Mesenchymal stem cell (in vitro differentiated cells and primary cell): ENCODE data around the gene EVX2.

Experiments used
- DNase-seq: peaks from one replicate; pipeline ENCODE4 v3.0.0-alpha.2; 2013
- H2AFZ ChIP-seq: one replicate; pipeline ENCODE4 v1.6.1; 2013; ENCODE audit warnings: low read depth, mild to moderate bottlenecking, control low read depth, inconsistent platforms, low read length, moderate library complexity
- H2AK5ac ChIP-seq: 2 replicates; pipeline ENCODE4 v1.6.1; 2013; ENCODE audit warnings: low read length, moderate library complexity, mild to moderate bottlenecking, inconsistent platforms; ENCODE audit not compliant: severe bottlenecking
- H2BK120ac ChIP-seq: one replicate; pipeline ENCODE4 v1.6.1; 2013; ENCODE audit warnings: low read depth, mild to moderate bottlenecking, inconsistent platforms, low read length, moderate library complexity
- H2BK12ac ChIP-seq, 2 experiments: one replicate each; pipeline ENCODE4 v1.6.1; 2013; ENCODE audit warnings: inconsistent platforms in 2 of 2, low read length in 2 of 2, mild to moderate bottlenecking in 2 of 2, moderate library complexity in 2 of 2, control low read depth in 1 of 2
- H2BK15ac ChIP-seq: one replicate; pipeline ENCODE4 v1.6.1; 2013; ENCODE audit warnings: mild to moderate bottlenecking, low read depth, inconsistent platforms; ENCODE audit not compliant: poor library complexity, severe bottlenecking
- H2BK5ac ChIP-seq: 2 replicates; pipeline ENCODE4 v1.6.1; 2013; ENCODE audit warnings: low read depth, mild to moderate bottlenecking, low read length, control low read depth, inconsistent platforms; ENCODE audit not compliant: poor library complexity, severe bottlenecking
- H3K14ac ChIP-seq, 2 experiments: one replicate each; pipeline ENCODE4 v1.6.1; 2013; ENCODE audit warnings: inconsistent platforms in 2 of 2, low read length in 2 of 2, control low read depth in 1 of 2, mild to moderate bottlenecking in 1 of 2, moderate library complexity in 1 of 2
- H3K18ac ChIP-seq, 2 experiments: one replicate each; pipeline ENCODE4 v1.6.1; 2013; ENCODE audit warnings: inconsistent platforms in 2 of 2, low read length in 2 of 2, control low read depth in 1 of 2, low read depth in 1 of 2, mild to moderate bottlenecking in 1 of 2
- H3K23ac ChIP-seq, 2 experiments: one replicate each; pipeline ENCODE4 v1.6.1; 2013; ENCODE audit warnings: inconsistent platforms in 2 of 2, low read length in 2 of 2, mild to moderate bottlenecking in 2 of 2, moderate library complexity in 2 of 2, control low read depth in 1 of 2
- H3K27ac ChIP-seq: 2 replicates; pipeline ENCODE4 v1.5.1; 2013; ENCODE audit warnings: mild to moderate bottlenecking, moderate library complexity, low read length, control low read depth, inconsistent platforms; ENCODE audit not compliant: poor library complexity, severe bottlenecking
- H3K27me3 ChIP-seq, 2 experiments: 2 replicates each; pipeline versions ENCODE4 v1.6.1 to v1.7.0; 2013; ENCODE audit warnings: low read length in 2 of 2, mild to moderate bottlenecking in 2 of 2, moderate library complexity in 2 of 2, control low read depth in 1 of 2, inconsistent platforms in 1 of 2; ENCODE audit not compliant: control insufficient read depth in 1 of 2, insufficient read depth in 1 of 2
- H3K36me3 ChIP-seq, 2 experiments: 2 replicates each; pipeline versions ENCODE4 v1.6.1 to v1.7.0; 2013; ENCODE audit warnings: low read length in 2 of 2, control low read depth in 1 of 2, inconsistent platforms in 1 of 2, low read depth in 1 of 2, mild to moderate bottlenecking in 1 of 2; ENCODE audit not compliant: insufficient read depth in 2 of 2, control insufficient read depth in 1 of 2
- H3K4ac ChIP-seq, 2 experiments: one replicate each; pipeline ENCODE4 v1.6.1; 2013; ENCODE audit warnings: inconsistent platforms in 2 of 2, low read length in 2 of 2, mild to moderate bottlenecking in 2 of 2, moderate library complexity in 2 of 2, control low read depth in 1 of 2, low read depth in 1 of 2
- H3K4me1 ChIP-seq: 2 replicates; pipeline ENCODE4 v1.6.1; 2013; ENCODE audit warnings: low read depth, low read length, control low read depth; ENCODE audit not compliant: control insufficient read depth, insufficient read depth
- H3K4me2 ChIP-seq: 2 replicates; pipeline ENCODE4 v1.6.1; 2013; ENCODE audit warnings: low read length, mild to moderate bottlenecking, inconsistent platforms; ENCODE audit not compliant: poor library complexity, severe bottlenecking
- H3K4me3 ChIP-seq, 2 experiments: 2 replicates each; pipeline versions ENCODE4 v1.5.1 to v1.7.0; 2013; ENCODE audit warnings: low read length in 2 of 2, mild to moderate bottlenecking in 2 of 2, control low read depth in 1 of 2, low read depth in 1 of 2; ENCODE audit not compliant: insufficient read depth in 1 of 2
- H3K79me1 ChIP-seq: replicated peaks from 2 replicates; pipeline ENCODE4 v1.6.1; 2013; ENCODE audit warnings: mild to moderate bottlenecking, control low read depth, low read length, inconsistent platforms; ENCODE audit not compliant: poor library complexity, severe bottlenecking
- H3K9ac ChIP-seq: 2 replicates; pipeline ENCODE4 v1.7.0; 2013; ENCODE audit warnings: mild to moderate bottlenecking, low read length, moderate library complexity
- H3K9me3 ChIP-seq: 2 replicates; pipeline ENCODE4 v1.7.0; 2013; ENCODE audit warnings: mild to moderate bottlenecking, low read length; ENCODE audit not compliant: control insufficient read depth
- H4K8ac ChIP-seq: one replicate; pipeline ENCODE4 v1.6.1; 2013; ENCODE audit warnings: inconsistent platforms, mild to moderate bottlenecking, low read length, moderate library complexity
- H4K91ac ChIP-seq: one replicate; pipeline ENCODE4 v1.6.1; 2013; ENCODE audit warnings: mild to moderate bottlenecking, low read length, inconsistent platforms
- WGBS: methylation state at CpG from one replicate; pipeline ENCODE4 v1.1.7; 2013; ENCODE audit warnings: mixed read lengths; 5-methylcytosine and 5-hydroxymethylcytosine counted together

The EVX2 gene

GRCh38 chr2:176105730-176106580, 22.2 kb upstream of the EVX2 start:
- Histone ChIP-seq H2AK5ac (no peak overlapping the region), H3K79me1 (no peaks in the 10 kb centered on the region), H2BK5ac (no peak overlapping the region), H4K91ac (no peak overlapping the region), H3K4me3 (no peak overlapping the region), H2BK15ac (no peak overlapping the region), H3K23ac (no peak overlapping the region), H2BK12ac (no peak overlapping the region), H3K36me3 (no peaks in the 10 kb centered on the region), H3K4me2 (no peak overlapping the region), H3K4ac (no peak overlapping the region), H2AFZ (no peak overlapping the region), H3K18ac (no peak overlapping the region), H3K27ac (no peak overlapping the region), H4K8ac (no peak overlapping the region), H3K9ac (no peak overlapping the region), H3K14ac (no peak overlapping the region), H3K27me3 (peaks cover 90 to 93% of the 10 kb centered on the region in 2 experiments), H2BK120ac (no peak overlapping the region), H3K4me1 (peaks cover 22% of the 10 kb centered on the region), H3K9me3 (no peaks in the 10 kb centered on the region)
- no peak for DNase-seq
- 3% methylated on average over 23 of the region's 25 CpGs for WGBS

GRCh38 chr2:176105078-176105729, 21.4 kb upstream of the EVX2 start:
- Histone ChIP-seq H3K4me2 (no peak overlapping the region), H3K9ac (no peak overlapping the region), H2BK15ac (no peak overlapping the region), H3K4ac (no peak overlapping the region), H4K91ac (no peak overlapping the region), H2AK5ac (no peak overlapping the region), H2BK5ac (no peak overlapping the region), H3K27ac (no peak overlapping the region), H2BK120ac (no peak overlapping the region), H3K23ac (peak overlapping the region in 1 of 2 experiments; percentile 26), H3K4me1 (peaks cover 22% of the 10 kb centered on the region), H3K18ac (no peak overlapping the region), H3K9me3 (no peaks in the 10 kb centered on the region), H3K14ac (no peak overlapping the region), H3K36me3 (no peaks in the 10 kb centered on the region), H3K4me3 (peak overlapping the region in 1 of 2 experiments; percentile 67), H4K8ac (no peak overlapping the region), H3K79me1 (no peaks in the 10 kb centered on the region), H2BK12ac (no peak overlapping the region), H3K27me3 (peaks cover 90 to 93% of the 10 kb centered on the region in 2 experiments), H2AFZ (no peak overlapping the region)
- WGBS: 2% methylated on average over 25 of the region's 25 CpGs
- DNase-seq: no peak

GRCh38 chr2:176104316-176105077, 20.7 kb upstream of the EVX2 start:
- H3K23ac ChIP-seq: no peak overlapping the region
- H3K4me1 ChIP-seq: peaks cover 26% of the 10 kb centered on the region
- H3K4ac ChIP-seq: no peak overlapping the region
- no peak overlapping the region for H2BK15ac ChIP-seq
- no peak overlapping the region for H2BK12ac ChIP-seq
- peak overlapping the region; percentile 11 for H3K9ac ChIP-seq
- H2AK5ac ChIP-seq: no peak overlapping the region
- no peak overlapping the region for H2BK120ac ChIP-seq
- no peak overlapping the region for H3K14ac ChIP-seq
- under 1% methylated on average over 56 of the region's 56 CpGs for WGBS
- no peak overlapping the region for H4K91ac ChIP-seq
- H3K18ac ChIP-seq: no peak overlapping the region
- H3K79me1 ChIP-seq: no peaks in the 10 kb centered on the region
- H3K4me3 ChIP-seq: peak overlapping the region in 1 of 2 experiments; percentile 67
- H3K4me2 ChIP-seq: no peak overlapping the region
- no peak overlapping the region for H4K8ac ChIP-seq
- no peak overlapping the region for H2BK5ac ChIP-seq
- H3K36me3 ChIP-seq: no peaks in the 10 kb centered on the region
- no peak overlapping the region for H3K27ac ChIP-seq
- H2AFZ ChIP-seq: no peak overlapping the region
- DNase-seq: peak; percentile 50
- H3K27me3 ChIP-seq: peaks cover 90 to 93% of the 10 kb centered on the region in 2 experiments
- H3K9me3 ChIP-seq: no peaks in the 10 kb centered on the region
